ENCODE data around the gene CFAP54.

CFAP54 gene

DNA sequence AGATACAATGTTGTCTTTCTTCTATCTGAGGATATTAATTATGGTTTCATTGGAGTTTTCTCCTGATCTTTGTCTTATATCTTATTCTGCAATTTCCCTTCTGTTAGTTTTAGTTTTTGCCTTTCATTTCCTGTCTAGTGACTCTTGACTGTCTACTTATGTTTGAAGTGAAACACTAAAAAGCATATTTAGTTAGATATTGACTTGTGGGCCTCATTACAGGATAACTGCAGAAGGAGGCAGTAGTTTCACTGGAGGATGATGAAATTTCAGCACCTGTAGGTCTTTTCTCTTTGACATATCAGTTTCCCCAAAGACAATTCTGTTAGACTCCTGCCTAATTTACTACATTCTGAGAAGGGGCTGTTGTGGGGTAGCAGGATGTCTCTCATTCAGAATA lies 320.1 kb downstream of the CFAP54 start:
- no peak overlapping the region for H3K27ac ChIP-seq (ENCODE audit: low read depth in 2 of 2, low read length in 2 of 2)
- no peaks in the 10 kb centered on the region for H3K4me1 ChIP-seq (ENCODE audit: control insufficient read depth in 2 of 2, insufficient read depth in 2 of 2, low read length in 2 of 2)
- no peak overlapping the region for H3K9ac ChIP-seq (ENCODE audit: low read depth in 1 of 2, low read length in 2 of 2)
- H3K9me3 ChIP-seq (ENCODE audit: control insufficient read depth in 2 of 2, low read length in 2 of 2): no peaks in the 10 kb centered on the region
- H3K27me3 ChIP-seq (ENCODE audit: control insufficient read depth in 2 of 2, insufficient read depth in 2 of 2, low read length in 2 of 2): no peaks in the 10 kb centered on the region
- H3K4me3 ChIP-seq (ENCODE audit: low read length in 2 of 2): no peak overlapping the region
- H3K36me3 ChIP-seq (ENCODE audit: control insufficient read depth in 2 of 2, insufficient read depth in 2 of 2, low read length in 2 of 2): no peaks in the 10 kb centered on the region

DNA sequence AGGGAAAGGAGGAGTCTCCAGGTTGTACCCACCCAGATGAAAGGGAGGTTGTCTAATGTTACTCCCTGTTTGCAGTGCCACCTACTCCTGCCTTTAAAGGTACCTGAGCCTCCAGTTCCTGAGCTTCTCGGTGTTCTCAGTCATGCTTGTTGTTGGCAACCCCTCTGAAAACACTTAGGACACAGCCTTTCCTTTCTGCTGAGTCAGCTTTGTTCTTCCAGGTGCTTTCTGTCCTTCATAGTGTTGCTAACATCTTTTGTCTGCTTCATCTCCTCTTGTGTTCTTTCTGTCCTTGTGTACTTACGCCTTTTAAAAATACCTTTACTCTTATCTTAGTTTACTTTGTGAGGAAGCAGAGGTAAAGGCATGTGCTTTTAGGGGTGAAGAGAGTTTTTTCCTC lies 320.7 kb downstream of the CFAP54 start:
- no peaks in the 10 kb centered on the region for H3K36me3 ChIP-seq (ENCODE audit: control insufficient read depth in 2 of 2, insufficient read depth in 2 of 2, low read length in 2 of 2)
- no peak overlapping the region for H3K9ac ChIP-seq (ENCODE audit: low read depth in 1 of 2, low read length in 2 of 2)
- no peak overlapping the region for H3K4me3 ChIP-seq (ENCODE audit: low read length in 2 of 2)
- no peaks in the 10 kb centered on the region for H3K9me3 ChIP-seq (ENCODE audit: control insufficient read depth in 2 of 2, low read length in 2 of 2)
- no peaks in the 10 kb centered on the region for H3K4me1 ChIP-seq (ENCODE audit: control insufficient read depth in 2 of 2, insufficient read depth in 2 of 2, low read length in 2 of 2)
- H3K27me3 ChIP-seq (ENCODE audit: control insufficient read depth in 2 of 2, insufficient read depth in 2 of 2, low read length in 2 of 2): no peaks in the 10 kb centered on the region
- no peak overlapping the region for H3K27ac ChIP-seq (ENCODE audit: low read depth in 2 of 2, low read length in 2 of 2)

GRCh38 chr12:96810477-96810876 lies 321.1 kb downstream of the CFAP54 start:
- Histone ChIP-seq H3K9ac (ENCODE audit: low read depth in 1 of 2, low read length in 2 of 2) (no peak overlapping the region), H3K4me1 (ENCODE audit: control insufficient read depth in 2 of 2, insufficient read depth in 2 of 2, low read length in 2 of 2) (no peaks in the 10 kb centered on the region), H3K4me3 (ENCODE audit: low read length in 2 of 2) (no peak overlapping the region), H3K36me3 (ENCODE audit: control insufficient read depth in 2 of 2, insufficient read depth in 2 of 2, low read length in 2 of 2) (no peaks in the 10 kb centered on the region), H3K9me3 (ENCODE audit: control insufficient read depth in 2 of 2, low read length in 2 of 2) (no peaks in the 10 kb centered on the region), H3K27me3 (ENCODE audit: control insufficient read depth in 2 of 2, insufficient read depth in 2 of 2, low read length in 2 of 2) (no peaks in the 10 kb centered on the region), H3K27ac (ENCODE audit: low read depth in 2 of 2, low read length in 2 of 2) (no peak overlapping the region)

GRCh38 chr12:96811083-96811482 lies 321.7 kb downstream of the CFAP54 start:
- Histone ChIP-seq H3K27ac (ENCODE audit: low read depth in 2 of 2, low read length in 2 of 2) (no peak overlapping the region), H3K36me3 (ENCODE audit: control insufficient read depth in 2 of 2, insufficient read depth in 2 of 2, low read length in 2 of 2) (no peaks in the 10 kb centered on the region), H3K4me3 (ENCODE audit: low read length in 2 of 2) (no peak overlapping the region), H3K9me3 (ENCODE audit: control insufficient read depth in 2 of 2, low read length in 2 of 2) (no peaks in the 10 kb centered on the region), H3K4me1 (ENCODE audit: control insufficient read depth in 2 of 2, insufficient read depth in 2 of 2, low read length in 2 of 2) (no peaks in the 10 kb centered on the region), H3K9ac (ENCODE audit: low read depth in 1 of 2, low read length in 2 of 2) (no peak overlapping the region), H3K27me3 (ENCODE audit: control insufficient read depth in 2 of 2, insufficient read depth in 2 of 2, low read length in 2 of 2) (no peaks in the 10 kb centered on the region)

GRCh38 chr12:96812153-96812552 lies 322.8 kb downstream of the CFAP54 start:
- Histone ChIP-seq H3K9me3 (ENCODE audit: control insufficient read depth in 2 of 2, low read length in 2 of 2) (no peaks in the 10 kb centered on the region), H3K27ac (ENCODE audit: low read depth in 2 of 2, low read length in 2 of 2) (no peak overlapping the region), H3K27me3 (ENCODE audit: control insufficient read depth in 2 of 2, insufficient read depth in 2 of 2, low read length in 2 of 2) (no peaks in the 10 kb centered on the region), H3K36me3 (ENCODE audit: control insufficient read depth in 2 of 2, insufficient read depth in 2 of 2, low read length in 2 of 2) (no peaks in the 10 kb centered on the region), H3K4me3 (ENCODE audit: low read length in 2 of 2) (no peak overlapping the region), H3K4me1 (ENCODE audit: control insufficient read depth in 2 of 2, insufficient read depth in 2 of 2, low read length in 2 of 2) (no peaks in the 10 kb centered on the region), H3K9ac (ENCODE audit: low read depth in 1 of 2, low read length in 2 of 2) (no peak overlapping the region)

DNA sequence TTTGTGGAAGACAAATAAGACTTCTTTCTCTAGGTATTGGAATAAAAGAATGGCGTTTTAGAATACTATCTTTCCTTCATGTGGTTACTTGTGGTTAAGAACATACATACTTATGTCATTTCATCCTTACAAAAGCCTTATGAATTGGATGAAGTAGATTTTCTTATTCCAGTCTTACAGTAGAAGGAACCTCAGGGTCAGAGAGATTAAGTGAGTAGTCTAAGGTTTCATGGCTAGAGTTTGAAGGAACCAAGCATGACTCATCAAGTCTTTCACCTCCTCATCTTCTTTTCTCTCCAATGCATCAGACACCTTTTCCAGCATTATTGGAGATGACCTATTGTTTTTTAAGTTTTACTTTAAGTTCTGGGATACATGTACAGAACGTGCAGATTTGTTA lies 324.8 kb downstream of the CFAP54 start:
- Histone ChIP-seq H3K36me3 (ENCODE audit: control insufficient read depth in 2 of 2, insufficient read depth in 2 of 2, low read length in 2 of 2) (no peaks in the 10 kb centered on the region), H3K9ac (ENCODE audit: low read depth in 1 of 2, low read length in 2 of 2) (no peak overlapping the region), H3K4me1 (ENCODE audit: control insufficient read depth in 2 of 2, insufficient read depth in 2 of 2, low read length in 2 of 2) (no peaks in the 10 kb centered on the region), H3K9me3 (ENCODE audit: control insufficient read depth in 2 of 2, low read length in 2 of 2) (no peaks in the 10 kb centered on the region), H3K4me3 (ENCODE audit: low read length in 2 of 2) (no peak overlapping the region), H3K27me3 (ENCODE audit: control insufficient read depth in 2 of 2, insufficient read depth in 2 of 2, low read length in 2 of 2) (no peaks in the 10 kb centered on the region), H3K27ac (ENCODE audit: low read depth in 2 of 2, low read length in 2 of 2) (no peak overlapping the region)

- no peaks in the 10 kb centered on the region for H3K4me1 ChIP-seq (ENCODE audit: control insufficient read depth in 2 of 2, insufficient read depth in 2 of 2, low read length in 2 of 2)
- no peak overlapping the region for H3K4me3 ChIP-seq (ENCODE audit: low read length in 2 of 2)
- no peak overlapping the region for H3K9ac ChIP-seq (ENCODE audit: low read depth in 1 of 2, low read length in 2 of 2)
- H3K27me3 ChIP-seq (ENCODE audit: control insufficient read depth in 2 of 2, insufficient read depth in 2 of 2, low read length in 2 of 2): no peaks in the 10 kb centered on the region
- H3K27ac ChIP-seq (ENCODE audit: low read depth in 2 of 2, low read length in 2 of 2): no peak overlapping the region
- no peaks in the 10 kb centered on the region for H3K36me3 ChIP-seq (ENCODE audit: control insufficient read depth in 2 of 2, insufficient read depth in 2 of 2, low read length in 2 of 2)
- no peaks in the 10 kb centered on the region for H3K9me3 ChIP-seq (ENCODE audit: control insufficient read depth in 2 of 2, low read length in 2 of 2)
Observed at GRCh38 chr12:96821592-96821991, 332.2 kb downstream of the CFAP54 start.

DNA sequence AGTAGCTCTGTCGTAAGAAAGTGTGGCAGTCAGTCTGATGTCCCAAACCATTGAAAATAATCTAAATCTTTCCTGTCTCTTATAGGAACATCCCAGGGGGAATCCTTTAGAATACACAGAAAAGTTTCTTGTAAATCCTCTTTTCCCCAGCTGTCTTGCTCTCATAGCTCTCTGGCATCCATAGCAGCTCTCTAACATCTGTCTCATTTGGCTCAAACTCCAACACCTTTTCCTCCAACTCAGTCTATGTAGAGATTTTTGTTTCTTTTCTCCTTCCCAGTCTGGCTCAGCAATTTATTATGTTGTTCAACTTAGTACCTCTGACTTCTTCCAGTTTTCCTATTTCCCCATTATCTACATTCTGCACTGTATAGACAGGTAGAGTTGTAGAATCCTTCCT lies 333.3 kb downstream of the CFAP54 start:
- Histone ChIP-seq H3K27me3 (ENCODE audit: control insufficient read depth in 2 of 2, insufficient read depth in 2 of 2, low read length in 2 of 2) (no peaks in the 10 kb centered on the region), H3K4me3 (ENCODE audit: low read length in 2 of 2) (no peak overlapping the region), H3K27ac (ENCODE audit: low read depth in 2 of 2, low read length in 2 of 2) (no peak overlapping the region)

GRCh38 chr12:96824074-96824837 lies 334.9 kb downstream of the CFAP54 start:
- H3K27me3 ChIP-seq (ENCODE audit: control insufficient read depth in 2 of 2, insufficient read depth in 2 of 2, low read length in 2 of 2): no peaks in the 10 kb centered on the region
- H3K27ac ChIP-seq (ENCODE audit: low read depth in 2 of 2, low read length in 2 of 2): no peak overlapping the region
- H3K4me3 ChIP-seq (ENCODE audit: low read length in 2 of 2): no peak overlapping the region
- H3K4me1 ChIP-seq (ENCODE audit: control insufficient read depth in 2 of 2, insufficient read depth in 2 of 2, low read length in 2 of 2): no peaks in the 10 kb centered on the region
- H3K9ac ChIP-seq (ENCODE audit: low read depth in 1 of 2, low read length in 2 of 2): no peak overlapping the region
- no peaks in the 10 kb centered on the region for H3K36me3 ChIP-seq (ENCODE audit: control insufficient read depth in 2 of 2, insufficient read depth in 2 of 2, low read length in 2 of 2)
- H3K9me3 ChIP-seq (ENCODE audit: control insufficient read depth in 2 of 2, low read length in 2 of 2): no peaks in the 10 kb centered on the region

More for the DNA sequence above, 333.3 kb downstream of the CFAP54 start:
- H3K36me3 ChIP-seq (ENCODE audit: control insufficient read depth in 2 of 2, insufficient read depth in 2 of 2, low read length in 2 of 2): no peaks in the 10 kb centered on the region
- H3K9ac ChIP-seq (ENCODE audit: low read depth in 1 of 2, low read length in 2 of 2): no peak overlapping the region
- H3K9me3 ChIP-seq (ENCODE audit: control insufficient read depth in 2 of 2, low read length in 2 of 2): no peaks in the 10 kb centered on the region
- no peaks in the 10 kb centered on the region for H3K4me1 ChIP-seq (ENCODE audit: control insufficient read depth in 2 of 2, insufficient read depth in 2 of 2, low read length in 2 of 2)

- Histone ChIP-seq H3K9me3 (ENCODE audit: control insufficient read depth in 2 of 2, low read length in 2 of 2) (no peaks in the 10 kb centered on the region), H3K9ac (ENCODE audit: low read depth in 1 of 2, low read length in 2 of 2) (no peak overlapping the region), H3K27me3 (ENCODE audit: control insufficient read depth in 2 of 2, insufficient read depth in 2 of 2, low read length in 2 of 2) (no peaks in the 10 kb centered on the region), H3K36me3 (ENCODE audit: control insufficient read depth in 2 of 2, insufficient read depth in 2 of 2, low read length in 2 of 2) (no peaks in the 10 kb centered on the region), H3K4me3 (ENCODE audit: low read length in 2 of 2) (no peak overlapping the region), H3K4me1 (ENCODE audit: control insufficient read depth in 2 of 2, insufficient read depth in 2 of 2, low read length in 2 of 2) (no peaks in the 10 kb centered on the region), H3K27ac (ENCODE audit: low read depth in 2 of 2, low read length in 2 of 2) (no peak overlapping the region)
Observed at GRCh38 chr12:96824838-96825236, 335.5 kb downstream of the CFAP54 start.

All from mucosa of rectum (tissue), 2 donors.